Endothelial cell of umbilical vein (primary cell): ENCODE measurements around the gene HYI. TPM values are rescaled to one million over a fixed set of nuclear protein-coding genes. Genes with fewer than 3 reads are reported as not detected.

Experiments
- BruUV-seq: library from RNA; stranded (reverse); fragments of 400-500 nt; replicated peaks from 2 replicates; lab custom pipeline; 2021; lab: Mats Ljungman, UMichigan
- CTCF ChIA-PET: fragments of 300-600, 350-600 bp; sonication (Branson Sonifier 250); formaldehyde crosslinking; loops from one replicate; lab custom pipeline; 2021; ENCODE audit warnings: antibody characterized with exemption, inconsistent platforms; lab: Charles Lee
- POLR2A ChIA-PET: fragments of 300-600, 350-600 bp; sonication (Branson Sonifier 250); formaldehyde crosslinking; loops from one replicate; lab custom pipeline; 2021; ENCODE audit warnings: antibody characterized with exemption, inconsistent platforms; lab: Charles Lee
- DNase-seq: peaks from one replicate; pipeline ENCODE4 v3.0.0-alpha.2; 2011; ENCODE audit warnings: low read depth, low spot score
- FAIRE-seq: peaks from 2 replicates; lab custom pipeline; 2011; peaks lifted over from hg19 to GRCh38; lab: Jason Lieb, UNC
- H2AFZ ChIP-seq: 2 replicates; pipeline ENCODE4 v1.6.0; 2012; ENCODE audit warnings: low read depth, low read length, control low read depth, inconsistent platforms
- H3K27ac ChIP-seq: 2 replicates; pipeline ENCODE4 v1.5.1; 2011; ENCODE audit warnings: low read depth, mild to moderate bottlenecking, control low read depth, low read length, moderate library complexity; ENCODE audit not compliant: insufficient read depth
- H3K27me3 ChIP-seq, 2 experiments: 2 replicates each; pipeline versions ENCODE4 v1.6.0 to v1.6.1; 2011; ENCODE audit warnings: low read length in 2 of 2, mixed read lengths in 1 of 2; ENCODE audit not compliant: control insufficient read depth in 2 of 2, insufficient read depth in 2 of 2
- H3K36me3 ChIP-seq, 2 experiments: 2 replicates in 1 of 2; 3 replicates in 1 of 2; pipeline ENCODE4 v1.5.1; 2011; ENCODE audit warnings: low read length in 2 of 2, mild to moderate bottlenecking in 1 of 2, moderate library complexity in 1 of 2; ENCODE audit not compliant: control insufficient read depth in 2 of 2, insufficient read depth in 2 of 2; ENCODE audit errors: extremely low read depth in 1 of 2
- H3K4me1 ChIP-seq: 3 replicates; pipeline ENCODE4 v1.5.1; 2011; ENCODE audit warnings: mild to moderate bottlenecking, low read length; ENCODE audit not compliant: control insufficient read depth, insufficient read depth; ENCODE audit errors: extremely low read depth
- H3K4me2 ChIP-seq: 2 replicates; pipeline ENCODE4 v1.6.1; 2011; ENCODE audit warnings: low read length, control low read depth, mixed read lengths; ENCODE audit not compliant: insufficient read depth
- H3K4me3 ChIP-seq, 3 experiments: fragments of 200-600 bp in 1 of 3; sonication (generic), shearing (Covaris generic) in 1 of 3; replicated peaks in 1 of 3; 2 replicates each; pipeline ENCODE4 v1.5.1; 2011 to 2016; ENCODE audit warnings: control low read depth in 3 of 3, low read length in 3 of 3, mild to moderate bottlenecking in 2 of 3, inconsistent platforms in 1 of 3, low read depth in 1 of 3, moderate library complexity in 1 of 3; ENCODE audit not compliant: insufficient read depth in 1 of 3
- H3K79me2 ChIP-seq: 2 replicates; pipeline ENCODE4 v1.6.0; 2012; ENCODE audit warnings: low read length, inconsistent platforms; ENCODE audit not compliant: control insufficient read depth, insufficient read depth
- H3K9ac ChIP-seq: replicated peaks from 2 replicates; pipeline ENCODE3; 2011; ENCODE audit warnings: low read length, control low read depth; ENCODE audit not compliant: insufficient read depth; ENCODE audit errors: extremely low read depth
- H3K9me1 ChIP-seq: replicated peaks from 3 replicates; pipeline ENCODE4 v1.6.0; 2011; ENCODE audit warnings: mild to moderate bottlenecking, low read length; ENCODE audit not compliant: control insufficient read depth, insufficient read depth; ENCODE audit errors: extremely low read depth
- H3K9me3 ChIP-seq: replicated peaks from 2 replicates; pipeline ENCODE4 v1.5.1; 2012; ENCODE audit warnings: low read length, inconsistent platforms; ENCODE audit not compliant: control insufficient read depth, insufficient read depth
- H4K20me1 ChIP-seq: replicated peaks from 2 replicates; pipeline ENCODE3; 2011; ENCODE audit warnings: mild to moderate bottlenecking, low read length; ENCODE audit not compliant: control insufficient read depth, insufficient read depth; ENCODE audit errors: extremely low read depth
- CTCF ChIP-seq, 2 donors: IDR thresholded peaks; 1 replicate in 1 of 2; 2 replicates in 1 of 2; pipeline ENCODE4 v1.5.1; 2011; ENCODE audit warnings: low read length in 2 of 2, mild to moderate bottlenecking in 2 of 2, moderate library complexity in 2 of 2, control low read depth in 1 of 2, inconsistent platforms in 1 of 2, low read depth in 1 of 2; ENCODE audit not compliant: insufficient read depth in 1 of 2; ENCODE audit errors: extremely low read depth in 1 of 2
- EZH2 ChIP-seq: IDR thresholded peaks from 2 replicates; pipeline ENCODE4 v1.6.1; 2012; ENCODE audit warnings: borderline replicate concordance, low read depth, mild to moderate bottlenecking, moderate library complexity, low read length, inconsistent platforms; ENCODE audit not compliant: severe bottlenecking
- FOS ChIP-seq: IDR thresholded peaks from 2 replicates; pipeline ENCODE4 v1.6.1; 2011; ENCODE audit warnings: mild to moderate bottlenecking, low read length, moderate library complexity, borderline replicate concordance; ENCODE audit not compliant: insufficient read depth
- GATA2 ChIP-seq: IDR thresholded peaks from 2 replicates; pipeline ENCODE4 v1.7.0; 2011; ENCODE audit warnings: low read depth, mild to moderate bottlenecking, moderate library complexity, mixed read lengths, low read length; ENCODE audit not compliant: insufficient read length, insufficient read depth
- JUN ChIP-seq: IDR thresholded peaks from 2 replicates; pipeline ENCODE4 v1.6.1; 2011; ENCODE audit warnings: borderline replicate concordance, low read depth; ENCODE audit not compliant: insufficient read length, insufficient read depth
- MAX ChIP-seq: IDR thresholded peaks from 2 replicates; pipeline ENCODE4 v1.6.1; 2011; ENCODE audit not compliant: insufficient read depth, insufficient read length
- MYC ChIP-seq: IDR thresholded peaks from one replicate; pipeline ENCODE4 v1.6.1; 2011; ENCODE audit warnings: mild to moderate bottlenecking, low read depth, low read length
- POLR2A ChIP-seq: IDR thresholded peaks from 2 replicates; pipeline ENCODE4 v1.6.1; 2012; ENCODE audit warnings: low read depth, mild to moderate bottlenecking, control low read depth, low read length
- POLR2AphosphoS5 ChIP-seq: IDR thresholded peaks from 2 replicates; pipeline ENCODE4 v1.6.1; 2012; ENCODE audit warnings: low read depth, mild to moderate bottlenecking, control low read depth, low read length, moderate library complexity; ENCODE audit not compliant: insufficient read depth
- dilution Hi-C: fragments of 300-500 bp; cut with MboI; formaldehyde crosslinking; loops from one replicate; pipeline ENCODE4 v1.15.0; 2019; ENCODE audit warnings: low sequenced_read_pairs; ENCODE audit not compliant: extremely low pct_ligation_motif_present
- intact Hi-C: fragments of 100-400 bp; cut with micrococcal nuclease; formaldehyde crosslinking; loops from one replicate; pipeline ENCODE4 v1.10.0; 2022
- polyA plus RNA-seq, 4 experiments: library from polyadenylated mRNA; depleted of rRNA in 3 of 4; stranded (reverse) in 3 of 4; unstranded in 1 of 4; fragments of >200 nt; gene quantifications; 2 replicates each; pipeline versions ENCODE4 v1.2.1 to v1.2.3, GENCODE V29; 2011 to 2012; ENCODE audit warnings: missing spikeins in 1 of 4
- total RNA-seq: library from RNA; stranded (reverse); gene quantifications from 2 replicates; pipeline ENCODE4 v1.2.3, GENCODE V29; 2021

The HYI gene
- total and polyA plus RNA-seq, 2 donors (not counting 3 experiments of a cell fraction or from before 2014, with no cell fraction given): 324 to 342 TPM

- no peaks in the 10 kb centered on the region for H3K9me3 ChIP-seq
- BruUV-seq: no TSS peak
- DNase-seq: no peak
- no peaks in the 10 kb centered on the region for H4K20me1 ChIP-seq
- ChIA-PET POLR2A (interaction anchor here (1.6 kb wide), 1 partner anchor 27 kb away, joined by 3 read pairs; no protein-coding TSS in a partner anchor), CTCF (interaction anchor here (1.8 to 6.9 kb wide), 5 partner anchors 10 to 209 kb away, joined by 8 to 269 read pairs (median 15); partner anchors contain the start of genes MED8 and SZT2)
- FAIRE-seq: no peak
- H3K9ac ChIP-seq: no peak overlapping the region
- peaks cover 7% of the 10 kb centered on the region for H3K4me1 ChIP-seq
- no peak overlapping the region for H3K27ac ChIP-seq
- peaks cover 5 to 24% of the 10 kb centered on the region in 2 experiments for H3K36me3 ChIP-seq
- H3K4me2 ChIP-seq: no peak overlapping the region
- intact Hi-C loops: loop anchor here (2.0 kb wide), 3 partner anchors 47 to 113 kb away; partner anchors contain the start of gene ELOVL1
- H3K9me1 ChIP-seq: no peaks in the 10 kb centered on the region
- H2AFZ ChIP-seq: no peak overlapping the region
- dilution Hi-C loops: loop anchor here (25.0 kb wide), 1 partner anchor 179 kb away; no protein-coding TSS in a partner anchor
- H3K4me3 ChIP-seq: no peak overlapping the region
- no peaks in the 10 kb centered on the region for H3K79me2 ChIP-seq
- TF ChIP-seq MYC (no peak), CTCF (IDR thresholded peaks at IDR 0.05; ENCODE audit: extremely low read depth in 1 of 2, insufficient read depth in 1 of 2, low read depth in 1 of 2, low read length in 2 of 2) (no peak), EZH2 (no peak), FOS (no peak), POLR2AphosphoS5 (no peak), JUN (no peak), POLR2A (no peak), MAX (no peak), GATA2 (no peak)
- H3K27me3 ChIP-seq: no peaks in the 10 kb centered on the region
These were observed 37.8 kb downstream of the HYI start for GRCh38 chr1:43415901-43416300.
